ENCODE measurements around the gene ERC2.

The ERC2 gene

GRCh38 chr3:55616803-55617202 is 851.5 kb downstream of the ERC2 start:
- DNase-seq (ENCODE audit: low read depth) = no peak

GRCh38 chr3:55615694-55616295 is 852.5 kb downstream of the ERC2 start:
- no peak for DNase-seq (ENCODE audit: low read depth)

GRCh38 chr3:55615039-55615693 is 853.1 kb downstream of the ERC2 start:
- no peak for DNase-seq (ENCODE audit: low read depth)

GRCh38 chr3:55611121-55611520 is 857.1 kb downstream of the ERC2 start:
- no peak for DNase-seq (ENCODE audit: low read depth)

- no peak for DNase-seq (ENCODE audit: low read depth)
Observed at GRCh38 chr3:55609230-55609827, 858.9 kb downstream of the ERC2 start.

GRCh38 chr3:55608301-55608937 is 859.8 kb downstream of the ERC2 start:
- DNase-seq (ENCODE audit: low read depth) = no peak

GRCh38 chr3:55607844-55608243 is 860.4 kb downstream of the ERC2 start:
- DNase-seq (ENCODE audit: low read depth) = no peak

- DNase-seq (ENCODE audit: low read depth) = no peak
Observed at GRCh38 chr3:55607175-55607574, 861.1 kb downstream of the ERC2 start.

GRCh38 chr3:55605443-55606236 is 862.6 kb downstream of the ERC2 start:
- DNase-seq (ENCODE audit: low read depth) = no peak

GRCh38 chr3:55604846-55605245 is 863.4 kb downstream of the ERC2 start:
- no peak for DNase-seq (ENCODE audit: low read depth)

- DNase-seq (ENCODE audit: low read depth) = no peak
Observed at GRCh38 chr3:55604402-55604801, 863.9 kb downstream of the ERC2 start.

GRCh38 chr3:55601366-55602080 is 866.7 kb downstream of the ERC2 start:
- no peak for DNase-seq (ENCODE audit: low read depth)

- no peak for DNase-seq (ENCODE audit: low read depth)
Observed at GRCh38 chr3:55598224-55598623, 870.0 kb downstream of the ERC2 start.

GRCh38 chr3:55597641-55598040 is 870.6 kb downstream of the ERC2 start:
- DNase-seq (ENCODE audit: low read depth) = no peak

- DNase-seq (ENCODE audit: low read depth) = no peak
Observed at GRCh38 chr3:55596212-55596611, 872.1 kb downstream of the ERC2 start.

- DNase-seq (ENCODE audit: low read depth) = no peak
Observed at GRCh38 chr3:55595420-55595819, 872.8 kb downstream of the ERC2 start.

- no peak for DNase-seq (ENCODE audit: low read depth)
Observed at GRCh38 chr3:55592572-55592971, 875.7 kb downstream of the ERC2 start.

GRCh38 chr3:55591888-55592287 is 876.4 kb downstream of the ERC2 start:
- no peak for DNase-seq (ENCODE audit: low read depth)

- no peak for DNase-seq (ENCODE audit: low read depth)
Observed at GRCh38 chr3:55588146-55588765, 880.0 kb downstream of the ERC2 start.

GRCh38 chr3:55585856-55586255 is 882.4 kb downstream of the ERC2 start:
- DNase-seq (ENCODE audit: low read depth) = no peak

- no peak for DNase-seq (ENCODE audit: low read depth)
Observed at GRCh38 chr3:55584716-55585368, 883.4 kb downstream of the ERC2 start.
